Measurements from ENCODE around the gene PYGB.
A peak's percentile ranks its signal among the peaks of the same experiment; 100 is the strongest.

PYGB gene

DNA sequence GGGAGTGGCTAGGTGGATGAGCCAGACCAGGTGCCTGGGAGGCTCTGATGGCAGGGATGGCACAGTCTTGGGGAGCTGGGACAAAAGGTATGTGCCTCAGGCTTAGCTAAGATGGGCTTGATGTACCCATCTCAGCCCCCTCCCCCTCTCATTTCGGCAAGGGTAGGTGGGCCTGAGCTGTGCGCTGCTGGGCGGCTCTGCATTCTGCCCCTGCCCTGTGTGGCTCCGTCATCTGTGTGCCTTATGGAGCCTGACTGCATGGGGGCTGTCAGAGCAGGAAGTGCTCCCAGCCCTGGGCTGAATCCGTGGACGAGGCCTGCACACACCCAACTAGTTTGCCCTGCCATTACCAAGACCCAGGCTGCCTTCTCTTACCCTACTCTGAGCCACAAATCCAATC is 54.7 kb downstream of the PYGB start:
- no peak for DNase-seq (ENCODE audit: low read depth)
- TF ChIP-seq POLR2A (IDR thresholded peaks at IDR 0.05; ENCODE audit: extremely low read depth, insufficient read length): no peak
- no peak for TF ChIP-seq MYC (IDR thresholded peaks at IDR 0.05; ENCODE audit: low read depth, low read length)
- no peak for TF ChIP-seq CTCF (IDR thresholded peaks at IDR 0.05; ENCODE audit: low read depth, low read length)
- no peak for TF ChIP-seq MAX (IDR thresholded peaks at IDR 0.05; ENCODE audit: low read depth, low read length)
- no peak overlapping the region for H3K4me3 ChIP-seq (ENCODE audit: low read depth, low read length)

DNA sequence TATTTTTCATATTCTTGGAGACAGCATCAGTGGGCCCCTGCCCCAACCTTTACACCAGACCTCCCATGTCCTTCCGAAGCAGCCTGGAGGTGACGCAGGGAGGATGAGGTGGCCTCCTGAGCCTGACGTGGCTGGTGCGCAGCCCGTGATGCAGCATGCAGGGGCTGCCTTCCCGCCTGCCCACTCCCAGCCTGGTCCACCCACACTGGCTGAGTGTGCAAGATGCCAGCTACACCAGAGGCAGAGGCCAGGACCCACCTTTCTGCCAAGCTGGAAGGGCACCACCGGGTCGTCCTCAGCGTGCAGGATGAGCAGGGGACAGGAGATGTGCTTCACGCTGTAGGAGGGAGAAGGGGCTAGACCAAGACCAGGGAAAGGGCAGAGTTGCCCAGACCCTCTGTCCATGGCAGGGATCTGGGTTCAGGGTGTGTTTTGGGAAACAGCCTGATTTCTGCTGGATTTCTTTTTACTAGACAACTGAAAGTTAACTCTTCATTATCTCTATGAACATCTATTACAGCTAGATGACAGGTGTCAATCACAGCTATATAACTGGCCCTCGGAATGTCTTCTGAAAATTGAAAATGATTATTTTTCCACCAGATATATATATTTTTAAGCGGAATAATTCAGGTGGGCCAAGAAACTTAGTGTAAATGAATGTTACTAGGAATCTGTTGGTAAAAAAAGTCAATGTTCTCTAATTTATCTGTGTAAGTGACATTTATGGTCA is 55.6 kb downstream of the PYGB start:
- no peak overlapping the region for H3K4me3 ChIP-seq (ENCODE audit: low read depth, low read length)
- no peak for TF ChIP-seq MAX (IDR thresholded peaks at IDR 0.05; ENCODE audit: low read depth, low read length)
- TF ChIP-seq CTCF (IDR thresholded peaks at IDR 0.05; ENCODE audit: low read depth, low read length): no peak
- no peak for TF ChIP-seq MYC (IDR thresholded peaks at IDR 0.05; ENCODE audit: low read depth, low read length)
- TF ChIP-seq POLR2A (IDR thresholded peaks at IDR 0.05; ENCODE audit: extremely low read depth, insufficient read length): no peak
- no peak for DNase-seq (ENCODE audit: low read depth)

- no peak for DNase-seq (ENCODE audit: low read depth)
- TF ChIP-seq CTCF (IDR thresholded peaks at IDR 0.05; ENCODE audit: low read depth, low read length) (no peak), MAX (IDR thresholded peaks at IDR 0.05; ENCODE audit: low read depth, low read length) (no peak), MYC (IDR thresholded peaks at IDR 0.05; ENCODE audit: low read depth, low read length) (no peak), POLR2A (IDR thresholded peaks at IDR 0.05; ENCODE audit: extremely low read depth, insufficient read length) (no peak)
- no peak overlapping the region for H3K4me3 ChIP-seq (ENCODE audit: low read depth, low read length)
Measured at GRCh38 chr20:25304025-25304549, 56.2 kb downstream of the PYGB start.

DNA sequence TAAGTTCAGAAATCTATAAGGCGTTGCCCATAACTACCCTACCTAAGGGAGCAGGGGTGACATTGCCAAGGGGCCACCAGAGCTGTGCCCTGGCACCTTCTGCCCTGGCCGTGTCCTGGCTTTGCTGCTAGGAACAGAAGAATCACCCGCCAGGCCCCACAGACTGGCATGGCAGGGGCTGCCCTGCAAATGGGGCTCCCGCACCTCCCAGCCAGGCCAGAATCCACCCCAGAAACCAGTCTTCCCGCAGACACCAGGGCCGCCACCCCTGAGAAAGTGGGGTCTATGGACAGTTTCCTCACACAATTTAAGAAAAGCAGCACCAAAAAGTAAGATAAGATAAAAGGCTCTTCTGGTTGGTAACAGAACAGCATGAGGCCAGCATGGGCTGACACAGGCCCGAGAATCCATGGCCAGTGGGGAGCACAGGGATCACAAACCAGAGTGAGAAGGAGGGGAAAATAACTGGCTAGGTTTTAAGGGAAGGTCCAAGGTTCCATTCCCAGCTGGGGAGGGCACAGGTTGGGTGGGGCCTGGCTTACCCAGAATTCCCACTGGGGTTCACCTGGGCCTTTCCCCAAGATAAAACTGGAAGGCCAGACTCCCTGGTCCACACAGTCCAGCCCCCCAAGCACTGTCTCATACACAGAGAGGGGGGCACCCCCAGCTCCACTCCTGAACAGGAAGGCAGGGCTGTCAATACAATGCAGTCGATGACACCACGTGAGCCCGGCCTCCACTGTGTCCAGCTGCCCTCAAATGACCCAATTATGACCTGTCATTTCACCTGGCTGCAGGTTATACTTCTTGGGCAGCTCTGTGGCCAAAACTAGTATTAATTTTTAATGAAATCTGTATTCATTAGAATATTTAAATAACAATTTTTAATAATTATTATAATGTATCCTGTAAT is 59.4 kb downstream of the PYGB start:
- TF ChIP-seq MAX (IDR thresholded peaks at IDR 0.05; ENCODE audit: low read depth, low read length) (no peak), CTCF (IDR thresholded peaks at IDR 0.05; ENCODE audit: low read depth, low read length) (no peak), POLR2A (IDR thresholded peaks at IDR 0.05; ENCODE audit: extremely low read depth, insufficient read length) (no peak), MYC (IDR thresholded peaks at IDR 0.05; ENCODE audit: low read depth, low read length) (no peak)
- no peak for DNase-seq (ENCODE audit: low read depth)
- H3K4me3 ChIP-seq (ENCODE audit: low read depth, low read length): no peak overlapping the region

DNA sequence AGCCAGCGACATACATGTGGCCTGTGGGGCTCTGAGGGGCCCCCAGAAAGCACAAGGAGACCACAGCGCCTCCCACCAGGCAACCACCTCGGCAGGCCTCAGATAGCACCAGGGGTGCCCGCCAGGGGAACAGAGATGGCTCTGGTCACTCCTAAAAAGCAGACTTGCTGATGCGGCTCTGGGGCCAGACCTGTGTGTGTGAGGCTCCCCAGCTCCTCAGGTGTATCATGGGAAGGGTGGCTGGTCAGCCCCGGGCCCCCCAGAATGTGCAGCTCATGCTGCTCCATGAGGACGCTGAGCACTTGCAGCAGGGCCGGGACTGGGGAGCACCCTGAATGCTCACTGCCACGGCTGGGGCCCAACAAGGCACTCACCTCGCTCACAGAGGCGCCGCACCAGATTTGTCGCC is 60.2 kb downstream of the PYGB start:
- no peak for TF ChIP-seq CTCF (IDR thresholded peaks at IDR 0.05; ENCODE audit: low read depth, low read length)
- no peak for TF ChIP-seq POLR2A (IDR thresholded peaks at IDR 0.05; ENCODE audit: extremely low read depth, insufficient read length)
- no peak for TF ChIP-seq MAX (IDR thresholded peaks at IDR 0.05; ENCODE audit: low read depth, low read length)
- TF ChIP-seq MYC (IDR thresholded peaks at IDR 0.05; ENCODE audit: low read depth, low read length): no peak
- no peak overlapping the region for H3K4me3 ChIP-seq (ENCODE audit: low read depth, low read length)
- peak; percentile 47 for DNase-seq (ENCODE audit: low read depth)
